ENCODE measurements around the gene FBXL7. TPM values are rescaled to one million over a fixed set of nuclear protein-coding genes. Genes with fewer than 3 reads are reported as not detected.

Gene FBXL7
- total and polyA plus RNA-seq, 2 of the 8 experiments (the other 6 are each of a cell fraction or from before 2014, with no cell fraction given): 17.7 to 17.8 TPM

GRCh38 chr5:15728811-15729210 is 228.8 kb downstream of the FBXL7 start:
- Histone ChIP-seq H3K4me2 (ENCODE audit: insufficient read depth in 1 of 2, low read depth in 2 of 2, low read length in 2 of 2) (no peak overlapping the region), H2AK5ac (ENCODE audit: low read depth, low read length) (no peak overlapping the region), H2BK20ac (ENCODE audit: low read length) (no peak overlapping the region), H4K91ac (replicated peaks; ENCODE audit: insufficient read length, low read length) (no peak overlapping the region), H3K4ac (replicated peaks; ENCODE audit: insufficient read length, low read depth, low read length) (no peak overlapping the region), H3K36me3 (ENCODE audit: control insufficient read depth in 2 of 4, insufficient read depth in 4 of 4, low read length in 3 of 4) (no peaks in the 10 kb centered on the region; a peak in 1 of 8 replicates), H3K9me3 (ENCODE audit: insufficient read depth in 2 of 2, low read depth in 1 of 2, low read length in 1 of 2) (peaks cover 6 to 8% of the 10 kb centered on the region in 2 experiments; a peak in 3 of 4 replicates), H2BK5ac (ENCODE audit: low read depth, low read length) (no peak overlapping the region), H3K23me2 (ENCODE audit: low read depth, low read length) (no peaks in the 10 kb centered on the region), H2BK12ac (ENCODE audit: low read depth, low read length) (no peak overlapping the region), H3K27ac (ENCODE audit: low read depth, low read length) (no peak overlapping the region), H3K27me3 (replicated peaks in 1 of 4; ENCODE audit: control insufficient read depth in 3 of 4, extremely low read depth in 1 of 4, insufficient read depth in 3 of 4, low read length in 3 of 4) (no peaks in the 10 kb centered on the region), H3K9ac (replicated peaks in 1 of 4; ENCODE audit: extremely low read depth in 1 of 4, low read depth in 3 of 4, low read length in 3 of 4) (no peak overlapping the region), H2BK15ac (ENCODE audit: low read length) (no peak overlapping the region), H3K79me1 (ENCODE audit: low read depth, low read length) (no peaks in the 10 kb centered on the region; the same call in 1 of the 2 replicates), H3K79me2 (ENCODE audit: control insufficient read depth in 1 of 2, insufficient read depth in 2 of 2, low read length in 2 of 2) (peaks cover 0 to 15% of the 10 kb centered on the region in 2 experiments; a peak in 2 of 4 replicates), H4K5ac (ENCODE audit: insufficient read length, low read depth, low read length) (no peak overlapping the region), H2AFZ (ENCODE audit: low read length) (no peak overlapping the region), H3K23ac (ENCODE audit: insufficient read length) (no peak overlapping the region), H3K14ac (ENCODE audit: insufficient read length) (no peak overlapping the region), H3K4me1 (replicated peaks in 1 of 4; ENCODE audit: control insufficient read depth in 3 of 4, insufficient read depth in 4 of 4, low read length in 3 of 4) (no peaks in the 10 kb centered on the region), H4K8ac (ENCODE audit: extremely low read depth, insufficient read depth, low read length) (no peak overlapping the region), H4K20me1 (replicated peaks in 1 of 2; ENCODE audit: control insufficient read depth in 1 of 2, insufficient read depth in 2 of 2, low read length in 2 of 2) (no peaks in the 10 kb centered on the region), H3K56ac (replicated peaks; ENCODE audit: insufficient read length, low read depth, low read length) (no peak overlapping the region), H3K4me3 (ENCODE audit: extremely low read depth in 1 of 4, insufficient read depth in 2 of 4, low read depth in 3 of 4, low read length in 4 of 4) (no peak overlapping the region), H3K18ac (ENCODE audit: extremely low read depth, low read length) (no peak overlapping the region), H2BK120ac (replicated peaks; ENCODE audit: low read depth, low read length) (no peak overlapping the region)
- FAIRE-seq (no peak), DNase-seq (ENCODE audit: low read depth in 1 of 2, low spot score in 2 of 2) (no peak)
- 93% methylated on average over 4 of the region's 4 CpGs; no CpG with 5 or more reads in 1 of the 2 experiments for WGBS, 2 experiments (ENCODE audit: extremely low coverage in 1 of 2, insufficient coverage in 1 of 2, insufficient read length in 1 of 2, insufficient replicate concordance in 2 of 2, low coverage in 1 of 2, low lambda C conversion rate in 2 of 2, missing lambda C conversion rate in 1 of 2)
- ChIA-PET CTCF (ENCODE audit: partially characterized antibody) (no interaction called here), POLR2A (ENCODE audit: partially characterized antibody) (no interaction called here)
- TF ChIP-seq GTF2F1 (IDR thresholded peaks at IDR 0.05; ENCODE audit: borderline replicate concordance, low read depth, low read length) (no peak), KDM4A (IDR thresholded peaks at IDR 0.05; ENCODE audit: low read depth, low read length, severe bottlenecking) (no peak), BACH1 (IDR thresholded peaks at IDR 0.05; ENCODE audit: low read length) (no peak), RXRA (IDR thresholded peaks at IDR 0.05; ENCODE audit: insufficient read depth, low read depth, low read length) (no peak), ATF3 (IDR thresholded peaks at IDR 0.05; ENCODE audit: insufficient read depth, low read depth, low read length) (no peak), RAD21 (IDR thresholded peaks at IDR 0.05 in 1 of 2, conservative IDR thresholded peaks at IDR 0.05 in 1 of 2; ENCODE audit: low read depth in 2 of 2, low read length in 2 of 2) (no peak), TBP (IDR thresholded peaks at IDR 0.05; ENCODE audit: low read depth, low read length) (no peak), JUN (IDR thresholded peaks at IDR 0.05; ENCODE audit: low read depth, low read length) (no peak), CREB1 (IDR thresholded peaks at IDR 0.05) (no peak)

Measured in H1 (cell line).